Ovary (tissue), 9 donors: Measurements from ENCODE around the gene ROR2. TPM values are rescaled to one million over a fixed set of nuclear protein-coding genes. Genes with fewer than 3 reads are reported as not detected.
A peak's percentile ranks its signal among the peaks of the same experiment; 100 is the strongest.

ENCODE experiments used
- DNase-seq, 5 donors: peaks; one replicate each; pipeline ENCODE4 v3.0.0-alpha.2; 2019 to 2020
- H3K27ac ChIP-seq, 2 donors: fragments of 200-600 bp; one replicate each; pipeline versions ENCODE4 v1.5.1 to v1.8.0; 2019 to 2022
- H3K27me3 ChIP-seq: fragments of 200-600 bp; one replicate; pipeline ENCODE4 v1.8.0; 2022
- H3K36me3 ChIP-seq: fragments of 200-600 bp; sonication (generic); one replicate; pipeline ENCODE4 v1.5.1; 2019
- H3K4me1 ChIP-seq: one replicate; pipeline ENCODE4 v1.8.1; 2013; ENCODE audit warnings: mild to moderate bottlenecking, moderate library complexity; ENCODE audit not compliant: insufficient read depth
- H3K4me3 ChIP-seq: fragments of 200-600 bp; sonication (generic); one replicate; pipeline ENCODE4 v1.5.1; 2017
- H3K9me3 ChIP-seq, 2 donors: fragments of 200-600 bp in 1 of 2; sonication (generic) in 1 of 2; one replicate each; pipeline versions ENCODE4 v1.5.1 to v1.8.1; 2013 to 2019; ENCODE audit warnings: mild to moderate bottlenecking in 1 of 2, moderate library complexity in 1 of 2
- CTCF ChIP-seq, 3 donors: fragments of 450-650 bp in 2 of 3; fragments of 200-600 bp in 1 of 3; IDR thresholded peaks; one replicate each; pipeline versions ENCODE4 v1.5.1 to v1.8.0; 2016 to 2022; ENCODE audit warnings: antibody characterized with exemption in 3 of 3, mild to moderate bottlenecking in 1 of 3
- EP300 ChIP-seq: sonication (generic); formaldehyde crosslinking; IDR thresholded peaks from one replicate; pipeline ENCODE4 v1.6.1; 2017; ENCODE audit warnings: antibody characterized with exemption
- POLR2A ChIP-seq: fragments of 450-650 bp; IDR thresholded peaks from one replicate; pipeline ENCODE4 v1.6.1; 2017; ENCODE audit warnings: antibody characterized with exemption, mild to moderate bottlenecking, moderate library complexity
- whole genome bisulfite sequencing, 3 donors: extraction: QIAGEN DNeasy Blood & Tissue Kit in 1 of 3; methylation state at CpG; one replicate each; pipeline versions ENCODE4 v1.1.5 to v1.1.7; 2013 to 2017; 5-methylcytosine and 5-hydroxymethylcytosine counted together
- intact Hi-C, 4 donors: fragments of 100-400 bp; cut with DNase I; formaldehyde crosslinking; loops; one replicate each; pipeline versions ENCODE4 v1.11.0 to v1.15.1; 2022 to 2023
- polyA plus RNA-seq, 2 donors: library from polyadenylated mRNA; stranded (reverse); fragments of 200-250 nt in 1 of 2; fragments of 350-450 nt in 1 of 2; fragmentation: Illumina TruSeq in 1 of 2; extraction: RNeasy Lipid Tissue Mini Kit (QIAGEN cat#74804) in 1 of 2; gene quantifications; one replicate each; pipeline ENCODE4 v1.2.3, GENCODE V29; 2013 to 2014
- total RNA-seq, 7 donors: library from RNA; depleted of rRNA in 2 of 7; stranded (reverse); fragments of >200 nt in 2 of 7; fragmentation: NEBNext Ultra II Directional in 3 of 7; extraction: Animal tissue kit (Norgen Biotek cat#: 25700) in 3 of 7; gene quantifications; one replicate each; pipeline versions ENCODE4 v1.1.0 to v1.2.4, GENCODE V29; 2016 to 2023
- donor health status: DM: no; HTN: no; CAD: no; lungs with moderate emphysema.
- donor health status: DM: no; HTN: no; CAD: no.
- donor health status: Bipolar disorder and iron deficiency.
- donor health status: DM: yes; HTN: yes; CAD: no.
- donor health status: DM: no; HTN: no; CAD: no.
- donor health status: DM: yes; HTN: yes; CAD: no.

Gene ROR2
- total and polyA plus RNA-seq, 9 donors, result 11.4 to 35.5 (median 27.7) TPM

GRCh38 chr9:91843623-91844148 lies 106.3 kb downstream of the ROR2 start:
- Histone ChIP-seq H3K27ac (peak overlapping the region in 1 of 2 donors; percentile 77), H3K4me1 (peaks cover 15% of the 10 kb centered on the region), H3K9me3 (no peaks in the 10 kb centered on the region), H3K27me3 (no peaks in the 10 kb centered on the region), H3K4me3 (peak overlapping the region; percentile 5), H3K36me3 (no peaks in the 10 kb centered on the region)
- DNase-seq, result peak; percentile 63 to 82 (median 80)
- TF ChIP-seq EP300 (no peak), POLR2A (no peak), CTCF (IDR thresholded peaks at IDR 0.05) (no peak)
- intact Hi-C loops, result loop anchor here in 2 of 4 donors (5.0 to 10.0 kb wide), 2 partner anchors 66 to 101 kb away; no protein-coding TSS in a partner anchor
- 2% methylated on average over 15 of the region's 15 CpGs for WGBS, 3 donors

DNA sequence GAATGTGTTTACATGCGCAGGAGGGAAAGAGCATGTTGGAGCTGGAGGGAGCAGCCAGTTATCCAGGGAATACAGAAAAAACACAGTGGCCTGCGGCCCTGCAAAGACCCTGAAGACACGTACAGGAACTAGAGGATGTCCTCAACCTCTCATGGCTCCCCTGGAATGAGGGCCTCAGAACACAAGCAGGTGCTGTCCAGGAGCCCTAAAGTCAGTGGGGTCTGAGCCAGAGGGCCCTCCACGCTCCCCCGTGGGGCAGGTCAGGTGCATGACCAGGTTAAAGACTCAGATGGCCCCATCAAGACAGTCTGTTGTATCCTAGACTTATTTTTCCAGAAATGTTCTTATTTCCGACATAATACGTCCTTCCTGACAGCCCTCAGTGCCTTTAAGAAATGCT lies 106.9 kb downstream of the ROR2 start:
- Histone ChIP-seq H3K4me3 (no peak overlapping the region), H3K9me3 (no peaks in the 10 kb centered on the region), H3K27me3 (no peaks in the 10 kb centered on the region), H3K27ac (peak overlapping the region in 1 of 2 donors; percentile 77), H3K36me3 (no peaks in the 10 kb centered on the region), H3K4me1 (peaks cover 17% of the 10 kb centered on the region)
- DNase-seq, result peak in 1 of 5 donors; percentile 11
- intact Hi-C loops, result loop anchor here in 2 of 4 donors (5.0 to 10.0 kb wide), 2 partner anchors 66 to 102 kb away; no protein-coding TSS in a partner anchor
- TF ChIP-seq EP300 (no peak), CTCF (IDR thresholded peaks at IDR 0.05) (no peak), POLR2A (no peak)
- WGBS, 3 donors, result 26 to 48% (median 37%) methylated on average over 7 of the region's 7 CpGs

DNA sequence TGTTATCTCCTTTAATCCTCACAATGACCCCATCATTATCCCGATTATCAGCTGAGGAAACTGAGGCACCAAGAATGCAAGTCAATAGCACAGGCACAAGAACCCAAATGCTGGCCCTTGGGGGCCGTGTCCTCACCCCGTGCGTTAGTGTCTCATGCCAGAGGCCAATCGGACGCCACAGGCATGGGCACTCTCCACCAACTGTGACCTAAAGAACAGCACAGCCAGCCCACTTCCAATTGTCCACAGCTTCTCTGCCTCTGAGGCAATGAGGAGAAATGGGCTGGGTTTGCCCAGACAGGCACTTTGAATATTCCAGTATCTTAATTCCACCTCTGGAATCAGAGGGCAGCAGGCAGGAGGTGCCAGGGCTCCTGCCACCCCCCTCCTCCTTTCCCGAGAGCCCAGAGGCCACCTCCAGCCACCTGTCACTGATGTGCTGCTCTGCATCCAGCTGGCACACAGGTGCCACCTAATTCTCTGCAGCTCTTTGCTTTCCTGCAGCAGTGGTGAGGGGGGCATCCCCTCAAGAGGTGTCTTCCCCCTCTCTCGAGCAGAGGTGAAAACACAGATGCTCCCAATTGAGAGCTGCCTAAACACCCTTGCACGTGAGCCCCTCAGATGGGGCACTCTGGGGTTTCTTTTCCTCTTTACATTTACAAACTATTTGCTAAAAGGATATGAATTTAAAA lies 107.5 kb downstream of the ROR2 start:
- no peak overlapping the region for H3K4me3 ChIP-seq
- no peak for DNase-seq
- intact Hi-C loops, result loop anchor here in 2 of 4 donors (5.0 to 10.0 kb wide), 2 partner anchors 65 to 102 kb away; no protein-coding TSS in a partner anchor
- TF ChIP-seq CTCF (IDR thresholded peaks at IDR 0.05), result no peak
- TF ChIP-seq POLR2A, result no peak
- TF ChIP-seq EP300, result no peak
- H3K36me3 ChIP-seq, result no peaks in the 10 kb centered on the region
- no peaks in the 10 kb centered on the region for H3K9me3 ChIP-seq
- WGBS, 3 donors, result 67 to 73% (median 72%) methylated on average over 9 of the region's 9 CpGs
- H3K4me1 ChIP-seq, result peaks cover 17% of the 10 kb centered on the region
- no peaks in the 10 kb centered on the region for H3K27me3 ChIP-seq
- H3K27ac ChIP-seq, result peak overlapping the region in 1 of 2 donors; percentile 77

- intact Hi-C loops, result loop anchor here in 2 of 4 donors (5.0 to 10.0 kb wide), 2 partner anchors 64 to 103 kb away; no protein-coding TSS in a partner anchor
- no peaks in the 10 kb centered on the region for H3K36me3 ChIP-seq
- H3K9me3 ChIP-seq, result no peaks in the 10 kb centered on the region
- WGBS, 3 donors, result 82 to 93% (median 90%) methylated on average over 5 of the region's 5 CpGs
- no peak for TF ChIP-seq CTCF (IDR thresholded peaks at IDR 0.05)
- no peak for TF ChIP-seq EP300
- TF ChIP-seq POLR2A, result no peak
- DNase-seq, result peak in 1 of 5 donors; percentile 13
- H3K4me3 ChIP-seq, result no peak overlapping the region
- H3K27me3 ChIP-seq, result no peaks in the 10 kb centered on the region
- peaks cover 17% of the 10 kb centered on the region for H3K4me1 ChIP-seq
- no peak overlapping the region for H3K27ac ChIP-seq
These were observed 108.4 kb downstream of the ROR2 start for GRCh38 chr9:91841591-91841990.
